GM18507 (cell line): Measurements from ENCODE around the gene CSRP1.
"Not testable (repeated sequence)": the region's sequence is repeated elsewhere in the genome, so short reads cannot be mapped to it uniquely, and the experiment has no call there.

Experiments used
- DNase-seq: peaks from one replicate; pipeline ENCODE4 v3.0.0; 2011; ENCODE audit warnings: low read depth; ENCODE audit not compliant: insufficient read length; ENCODE audit errors: extremely low spot score
- FAIRE-seq: peaks from 2 replicates; lab custom pipeline; 2011; peaks lifted over from hg19 to GRCh38; lab: Jason Lieb, UNC

CSRP1 gene

DNA sequence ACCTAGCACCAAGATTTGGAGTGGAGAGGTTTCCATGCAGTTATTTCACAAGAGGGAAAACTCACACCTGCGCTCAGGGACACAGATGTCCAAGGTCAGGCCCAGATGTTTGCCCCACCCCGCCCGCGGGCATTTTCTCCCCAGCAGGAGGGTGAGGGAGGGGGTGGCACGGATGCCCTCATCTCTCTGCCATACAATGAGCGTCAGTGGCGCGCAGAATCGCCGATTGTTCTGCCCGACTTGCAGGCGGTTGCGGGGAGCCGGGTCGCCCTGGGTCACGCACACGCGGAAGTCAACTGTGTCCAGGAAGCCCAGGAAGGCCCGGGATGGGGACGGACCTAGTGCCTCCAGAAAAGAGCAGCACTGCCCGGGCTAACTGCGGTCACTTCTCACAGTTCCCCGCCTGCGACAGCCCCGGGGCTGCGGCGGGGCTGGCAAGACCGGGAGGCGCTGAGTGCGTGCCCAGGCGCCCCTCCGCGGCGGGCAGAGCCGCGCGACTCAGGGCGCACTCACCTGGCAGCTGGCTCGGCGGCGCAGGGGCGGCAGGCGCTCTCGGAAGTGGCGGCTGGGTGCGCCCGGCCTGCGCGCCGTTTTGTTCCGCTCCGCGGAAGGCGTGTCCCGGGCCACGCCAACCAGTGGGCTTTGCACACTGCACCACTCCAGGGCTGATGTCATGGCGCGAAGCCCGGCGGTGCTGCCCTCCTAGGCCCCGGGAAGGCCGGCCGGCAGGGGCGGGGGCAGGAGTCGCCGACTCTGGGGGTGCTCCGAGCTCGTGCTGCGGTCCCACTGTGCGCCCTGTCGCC is at the start of gene CSRP1:
TSS of gene CSRP1 (minus strand) at position 567 of the 803 bp plus-strand sequence. CDS start 10,820 bp downstream, outside the sequence.
- peak; percentile 93 for DNase-seq
- peak; percentile 82 for FAIRE-seq

DNA sequence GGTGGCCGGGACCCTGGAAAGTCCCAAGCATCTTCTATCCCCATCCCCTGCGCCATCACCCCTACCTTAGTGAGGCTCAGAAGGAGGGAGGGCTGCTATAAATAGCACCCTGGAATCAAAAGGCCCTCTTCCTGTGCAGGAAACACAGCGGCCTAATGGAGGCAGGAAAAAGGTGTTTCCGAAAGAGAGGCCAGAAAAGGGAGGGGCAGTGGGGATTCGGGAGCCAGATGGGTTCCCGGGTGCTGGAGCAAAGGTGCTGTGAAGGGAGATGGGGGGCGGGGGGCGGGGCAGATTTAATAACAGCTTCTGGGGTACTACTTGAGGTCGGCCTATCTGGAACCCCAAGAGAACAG is 48.6 kb upstream of the CSRP1 start:
- no peak for FAIRE-seq
- DNase-seq, result no peak

DNA sequence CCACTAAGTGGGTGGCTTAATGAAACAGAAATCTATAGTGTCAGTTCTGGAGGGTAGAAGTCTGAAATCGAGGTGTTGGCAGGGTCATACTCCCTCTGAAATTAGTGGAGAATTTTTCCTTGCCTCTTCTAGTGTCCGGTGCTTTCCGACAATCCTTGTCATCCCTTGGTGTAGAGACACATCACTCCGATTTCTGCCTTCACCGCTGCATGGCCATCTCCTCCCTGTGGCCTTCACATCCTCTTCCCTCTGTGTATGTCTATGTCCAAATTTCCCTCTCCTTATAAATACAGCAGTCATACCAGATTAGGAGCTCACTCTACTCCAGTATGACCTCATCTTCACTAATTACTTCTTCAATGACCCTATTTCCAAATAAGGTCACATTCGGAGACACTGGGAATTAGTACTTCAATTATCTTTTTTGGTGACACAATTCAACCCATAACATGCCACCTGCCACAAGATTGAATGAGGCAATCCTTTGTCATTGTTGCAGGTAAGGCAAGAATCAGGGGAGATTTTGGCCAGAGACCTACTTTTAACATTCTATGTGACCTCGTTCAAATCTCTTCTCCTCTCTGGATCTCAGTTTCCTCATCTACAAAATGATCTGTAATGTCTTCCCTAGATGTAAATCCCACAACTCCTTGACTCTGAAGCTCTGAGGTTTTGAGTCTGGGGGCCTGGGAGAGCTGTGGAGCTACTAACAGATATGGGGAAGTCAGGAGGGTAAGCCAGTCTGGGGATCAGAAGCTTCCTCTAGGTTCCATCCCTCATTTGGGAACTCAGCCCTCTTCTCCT is 48.1 kb upstream of the CSRP1 start:
- no peak for DNase-seq

DNA sequence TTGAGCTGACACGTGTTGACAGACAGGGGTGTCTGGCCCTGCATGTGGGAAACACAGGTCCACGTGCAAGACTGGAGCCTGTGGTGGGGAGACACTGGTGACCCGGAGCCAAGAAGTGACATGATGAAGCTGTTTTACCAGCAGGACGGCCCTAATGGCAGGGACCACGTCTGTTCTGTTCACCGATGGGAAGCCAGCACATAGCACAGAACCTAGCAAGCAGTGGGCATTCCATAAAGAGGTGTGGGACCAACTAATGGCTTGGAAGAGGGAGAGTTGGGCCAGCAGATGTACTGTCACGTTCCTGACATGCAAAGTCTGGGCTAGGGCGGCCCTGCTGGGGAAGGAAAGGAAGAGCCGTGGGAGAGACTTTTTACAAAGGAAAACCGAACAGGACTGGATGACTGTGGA is 47.3 kb upstream of the CSRP1 start:
- FAIRE-seq (no peak), DNase-seq (no peak)

More for the DNA sequence above, 48.1 kb upstream of the CSRP1 start:
- FAIRE-seq, result no peak

DNA sequence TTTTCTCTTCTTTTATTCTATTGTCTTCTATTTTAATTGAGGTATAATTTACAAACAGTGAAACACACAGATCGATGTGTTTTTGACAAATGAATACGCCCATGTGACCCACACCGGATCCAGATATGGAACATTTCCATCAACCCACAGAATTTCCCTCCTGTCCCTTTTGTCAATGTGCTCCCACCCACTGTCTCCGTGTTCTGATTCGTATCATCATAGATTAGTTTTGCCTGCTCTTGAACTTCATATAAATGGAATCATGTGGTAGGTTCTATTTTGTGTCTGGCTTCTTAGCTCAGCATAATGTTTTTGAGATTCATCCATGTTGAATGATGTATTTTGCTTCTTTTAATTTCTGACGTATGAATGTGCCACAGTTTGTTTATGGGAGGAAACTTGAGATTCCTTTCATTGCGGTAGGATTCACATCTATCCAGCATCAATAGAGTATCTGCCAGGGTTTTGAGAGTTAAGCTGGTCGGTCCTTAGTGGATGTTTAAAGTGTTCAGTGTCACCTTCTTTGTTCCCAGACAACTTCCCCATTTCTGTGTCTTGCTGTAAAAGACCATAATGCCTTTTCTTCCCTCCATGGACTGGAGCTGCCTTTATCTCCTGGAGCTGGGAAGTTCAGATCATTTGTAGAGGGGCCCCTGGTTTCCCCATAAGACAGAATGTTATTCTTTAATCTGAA is 46.7 kb upstream of the CSRP1 start:
- FAIRE-seq, result no peak
- no peak for DNase-seq

DNA sequence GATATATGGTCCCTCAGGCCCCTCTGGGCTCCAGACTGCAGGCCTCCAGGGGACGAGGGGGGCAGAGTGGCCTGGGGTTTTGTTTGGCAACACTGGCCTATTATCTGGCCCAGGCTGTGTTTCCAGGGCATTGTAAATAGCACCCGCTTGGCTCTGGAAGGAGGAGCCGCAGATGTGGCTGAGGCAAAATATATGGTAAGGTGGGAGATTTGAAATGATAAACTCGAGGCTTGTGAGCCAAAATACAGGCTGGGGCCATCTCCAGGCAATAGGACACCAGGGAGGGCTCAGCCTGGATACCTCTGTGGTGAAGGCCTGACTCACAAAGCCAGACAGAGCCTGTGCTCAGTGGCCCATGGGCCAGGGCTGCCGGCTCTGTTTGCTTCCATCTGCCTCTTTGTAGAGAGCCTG is 46.0 kb upstream of the CSRP1 start:
- DNase-seq (no peak), FAIRE-seq (no peak)

DNA sequence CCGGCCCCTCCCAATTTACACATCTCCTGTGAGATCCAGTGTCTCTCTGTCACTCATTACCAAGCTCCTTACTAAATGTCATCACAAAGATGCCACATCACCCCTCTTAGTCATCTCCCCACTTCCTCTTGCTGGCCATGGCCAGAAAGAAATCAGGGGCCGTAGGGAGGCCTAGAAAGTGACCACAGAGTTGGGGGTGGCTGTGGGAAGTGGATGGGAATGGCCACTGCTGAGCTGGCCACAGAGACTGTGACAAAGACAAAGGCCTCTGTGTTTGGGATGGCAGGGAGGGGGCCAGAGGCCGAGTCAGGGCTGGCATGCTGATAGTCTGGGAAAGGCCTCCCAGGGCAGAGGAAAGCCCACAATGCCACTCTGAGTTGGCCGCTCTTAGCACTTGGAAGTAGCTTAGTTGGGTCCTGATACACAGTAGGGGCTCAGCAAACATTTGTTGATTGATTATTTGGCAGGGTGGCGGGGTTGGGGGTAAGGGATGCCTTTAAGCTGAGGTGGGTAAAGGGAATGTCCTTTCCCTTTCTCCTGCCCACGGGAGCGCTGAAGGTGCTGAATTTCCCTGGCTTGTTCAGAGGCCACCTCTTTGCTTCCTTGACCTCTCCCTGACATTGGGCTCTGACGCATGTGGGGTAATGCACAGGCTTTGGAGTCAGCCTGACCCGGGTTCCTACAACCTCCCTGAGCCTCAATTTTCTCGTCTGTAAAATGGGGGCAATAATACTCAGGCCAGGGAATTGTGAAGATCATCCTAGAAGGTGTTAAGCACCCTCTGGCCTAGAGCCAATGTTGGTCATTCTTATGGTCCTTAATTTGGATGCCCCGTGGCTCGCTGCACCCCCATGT is 45.2 kb upstream of the CSRP1 start:
- no peak for DNase-seq
- no peak for FAIRE-seq

DNA sequence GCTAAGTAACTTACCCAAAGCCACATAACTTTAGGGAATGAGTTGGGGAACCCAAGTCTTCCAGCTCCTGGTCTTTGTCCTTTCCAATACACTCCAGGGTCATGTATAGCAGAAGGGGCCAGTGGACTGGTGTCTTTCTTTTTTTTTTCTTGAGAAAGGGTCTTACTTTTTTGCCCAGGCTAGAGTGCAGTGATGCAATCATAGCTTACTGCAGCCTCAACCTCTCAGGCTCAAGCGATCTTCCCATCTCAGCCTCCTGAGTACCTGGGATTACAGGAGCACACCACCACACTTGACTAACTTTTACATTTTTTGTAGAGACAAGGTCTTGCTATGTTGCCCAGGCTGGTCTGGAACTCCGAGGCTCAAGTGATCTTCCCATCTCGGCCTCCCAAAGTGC is 44.2 kb upstream of the CSRP1 start:
- DNase-seq, result no peak
- no peak for FAIRE-seq

DNA sequence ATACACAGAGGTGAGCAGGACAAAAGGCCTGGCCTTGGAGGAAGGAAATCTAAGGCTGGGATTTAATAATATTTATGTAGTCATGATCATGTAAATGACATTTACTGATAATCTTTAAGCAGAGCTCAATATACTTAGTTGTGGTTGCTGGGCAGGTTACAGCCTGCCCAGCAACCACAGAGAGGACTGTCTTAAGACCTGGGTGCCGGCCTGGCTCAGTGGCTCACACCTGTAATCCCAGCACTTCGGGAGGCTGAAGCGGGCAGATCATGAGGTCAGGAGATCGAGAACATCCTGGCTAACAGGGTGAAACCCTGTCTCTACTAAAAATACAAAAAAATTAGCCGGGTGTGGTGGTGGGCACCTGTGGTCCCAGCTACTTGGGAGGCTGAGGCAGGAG is 42.6 kb upstream of the CSRP1 start:
- DNase-seq, result not testable (repeated sequence)

DNA sequence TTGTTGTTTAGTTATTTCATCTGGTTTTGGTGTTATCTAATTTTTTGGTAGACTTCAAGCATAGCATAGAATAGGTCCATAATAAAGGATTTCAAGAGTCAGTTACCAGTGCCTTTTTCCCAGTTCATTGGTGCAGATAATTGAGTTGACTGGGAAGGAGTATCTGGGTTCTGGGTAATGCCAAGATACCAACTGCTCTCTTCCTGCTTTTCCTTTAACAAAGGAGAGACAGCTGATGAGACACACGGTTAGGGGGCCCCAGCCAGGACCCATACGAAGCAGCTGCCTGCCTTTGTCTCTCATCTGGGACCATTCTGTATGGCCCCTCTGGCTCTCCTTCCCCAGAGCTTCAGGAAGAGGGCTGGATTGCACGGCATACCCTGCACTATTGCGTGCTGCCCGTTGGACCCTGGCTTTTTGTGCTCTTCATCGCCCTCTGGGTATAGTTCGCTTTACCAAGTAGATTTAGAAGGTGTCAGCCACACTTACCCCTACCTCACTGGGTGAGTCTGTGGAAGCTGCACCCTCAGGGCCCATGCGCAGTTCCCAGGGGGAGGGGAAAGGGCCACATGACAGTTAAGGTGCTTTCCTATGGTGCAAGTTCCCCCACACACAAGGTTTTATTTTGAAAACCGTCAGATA is 39.0 kb upstream of the CSRP1 start:
- DNase-seq, result no peak
- no peak for FAIRE-seq

More for the DNA sequence above, 42.6 kb upstream of the CSRP1 start:
- FAIRE-seq, result not testable (repeated sequence)

DNA sequence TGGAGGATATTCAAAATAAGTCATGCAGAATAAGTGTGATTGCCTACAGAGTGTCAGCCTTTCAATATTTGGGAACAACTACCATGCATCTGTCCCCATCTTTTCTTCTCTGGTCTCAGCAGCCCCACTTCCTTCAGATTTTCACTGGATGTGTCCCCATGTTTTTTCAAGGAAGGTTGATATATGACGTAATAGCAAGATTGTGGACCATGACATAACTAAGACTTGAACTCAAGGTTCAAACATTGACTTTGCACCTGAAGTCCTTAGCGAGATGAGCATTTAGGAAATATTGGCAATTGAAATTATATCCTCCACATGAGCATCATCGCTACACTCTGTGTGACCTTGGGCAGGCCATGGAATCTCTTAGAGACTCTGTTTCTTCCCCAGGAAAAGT is 37.8 kb upstream of the CSRP1 start:
- FAIRE-seq (no peak), DNase-seq (no peak)

DNA sequence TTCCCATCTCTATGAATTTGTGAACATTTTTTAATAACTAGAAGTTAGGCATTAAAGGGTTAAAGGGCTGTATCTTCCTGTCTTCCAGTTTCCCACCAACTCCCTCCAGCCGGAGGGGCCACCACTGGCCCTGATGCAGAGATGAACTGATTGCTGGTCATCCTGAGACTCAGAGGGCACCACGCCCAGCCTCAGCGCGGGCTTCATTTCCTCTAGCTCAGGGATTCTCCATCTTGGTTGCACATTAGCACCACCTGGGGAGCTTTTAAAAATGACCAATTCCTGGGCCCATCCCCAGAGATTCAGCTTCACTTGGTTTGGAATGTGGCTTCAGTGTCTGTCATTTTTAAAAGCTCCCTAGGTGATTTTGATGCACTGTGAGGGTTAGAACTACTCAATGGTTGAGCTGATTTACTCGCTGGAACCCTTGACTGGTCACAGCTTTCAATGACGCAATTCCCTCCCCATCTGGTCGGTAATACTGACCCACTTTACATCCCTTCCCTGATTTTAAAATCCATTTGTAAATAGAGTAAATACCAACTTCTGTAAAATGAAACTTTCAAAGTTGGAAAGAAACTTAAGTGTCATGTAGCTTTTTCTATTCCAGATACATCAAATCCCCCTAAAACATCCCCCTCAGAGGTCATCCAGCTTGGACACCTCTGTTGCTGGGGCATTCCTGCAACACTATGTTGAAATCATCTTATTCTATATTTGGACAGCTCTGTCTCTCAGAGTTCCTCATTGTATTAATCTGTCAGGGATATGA is 37.1 kb upstream of the CSRP1 start:
- no peak for FAIRE-seq
- no peak for DNase-seq

DNA sequence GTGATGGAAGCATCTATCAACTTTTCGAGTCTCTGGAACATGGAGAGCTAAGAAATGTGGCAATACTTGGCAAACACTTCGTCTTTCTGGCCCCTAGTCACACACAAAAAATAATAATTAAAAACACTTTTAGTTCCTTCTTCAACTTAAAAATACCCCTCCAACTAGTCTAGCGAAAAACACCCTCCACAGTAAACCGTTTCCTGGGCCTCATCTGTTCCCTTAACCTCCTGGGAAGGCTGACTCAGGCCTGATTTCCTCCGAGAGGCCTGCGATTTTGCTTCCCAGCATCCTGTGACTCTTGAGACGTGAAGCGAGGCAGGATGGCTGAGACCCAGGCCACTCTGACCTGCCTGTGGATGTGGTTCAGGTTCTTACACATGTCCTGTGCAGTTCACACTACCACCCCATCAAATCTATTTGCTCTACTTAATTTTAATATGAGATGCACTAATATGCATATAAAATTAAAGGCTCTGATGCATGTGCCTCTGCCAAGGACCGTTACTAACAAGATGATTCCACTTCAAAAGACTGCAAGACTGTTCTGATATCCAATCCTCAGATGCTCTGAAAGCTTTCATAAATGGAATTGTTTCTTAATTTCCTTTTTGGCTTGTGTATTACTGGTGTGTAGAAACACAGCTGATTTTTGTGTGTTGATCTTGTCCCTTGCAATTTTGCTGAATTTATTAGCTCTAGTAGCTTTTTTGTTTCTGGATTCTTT is 35.5 kb upstream of the CSRP1 start:
- FAIRE-seq, result no peak
- DNase-seq, result no peak

DNA sequence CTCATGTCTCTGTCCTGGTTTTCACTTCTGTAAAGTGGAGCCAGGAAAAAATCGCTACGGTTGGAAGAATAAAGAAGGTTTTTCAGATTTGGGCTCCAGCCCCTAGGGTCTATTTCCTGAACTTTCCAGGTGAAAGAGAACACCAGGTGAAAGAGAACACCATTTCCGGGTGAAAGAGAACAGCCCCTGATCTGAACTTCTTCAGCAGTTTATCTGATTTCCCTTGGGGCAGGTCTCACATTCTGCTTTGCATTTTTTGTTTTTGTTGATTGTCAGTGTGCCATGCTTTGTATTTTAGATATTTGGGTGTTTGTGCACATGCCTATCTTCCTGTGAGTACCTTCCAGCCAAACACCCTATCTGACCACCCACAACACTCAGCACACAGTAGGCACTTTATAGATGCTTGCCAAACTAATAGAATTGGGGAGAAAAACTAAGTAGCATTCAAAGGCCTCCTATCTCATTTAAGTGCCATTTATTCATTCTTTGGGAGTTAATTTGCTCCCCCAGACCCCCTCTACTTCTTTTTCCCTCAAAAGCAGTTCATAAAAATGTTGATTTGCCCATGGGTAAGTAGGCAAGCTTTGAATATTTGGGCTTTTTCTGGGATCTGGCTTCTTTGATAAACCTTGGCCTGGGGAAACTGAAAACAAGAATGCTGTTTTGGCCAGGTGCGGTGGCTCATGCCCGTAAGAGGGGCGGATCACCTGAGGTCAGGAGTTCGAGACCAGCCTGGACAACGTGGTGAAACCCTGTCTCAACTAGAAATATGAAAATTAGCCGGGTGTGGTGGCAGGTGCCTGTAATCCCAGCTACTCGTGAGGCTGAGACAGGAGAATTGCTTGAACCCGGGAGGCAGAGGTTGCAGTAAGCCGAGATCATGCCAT is 34.2 kb upstream of the CSRP1 start:
- FAIRE-seq (no peak), DNase-seq (no peak)

DNA sequence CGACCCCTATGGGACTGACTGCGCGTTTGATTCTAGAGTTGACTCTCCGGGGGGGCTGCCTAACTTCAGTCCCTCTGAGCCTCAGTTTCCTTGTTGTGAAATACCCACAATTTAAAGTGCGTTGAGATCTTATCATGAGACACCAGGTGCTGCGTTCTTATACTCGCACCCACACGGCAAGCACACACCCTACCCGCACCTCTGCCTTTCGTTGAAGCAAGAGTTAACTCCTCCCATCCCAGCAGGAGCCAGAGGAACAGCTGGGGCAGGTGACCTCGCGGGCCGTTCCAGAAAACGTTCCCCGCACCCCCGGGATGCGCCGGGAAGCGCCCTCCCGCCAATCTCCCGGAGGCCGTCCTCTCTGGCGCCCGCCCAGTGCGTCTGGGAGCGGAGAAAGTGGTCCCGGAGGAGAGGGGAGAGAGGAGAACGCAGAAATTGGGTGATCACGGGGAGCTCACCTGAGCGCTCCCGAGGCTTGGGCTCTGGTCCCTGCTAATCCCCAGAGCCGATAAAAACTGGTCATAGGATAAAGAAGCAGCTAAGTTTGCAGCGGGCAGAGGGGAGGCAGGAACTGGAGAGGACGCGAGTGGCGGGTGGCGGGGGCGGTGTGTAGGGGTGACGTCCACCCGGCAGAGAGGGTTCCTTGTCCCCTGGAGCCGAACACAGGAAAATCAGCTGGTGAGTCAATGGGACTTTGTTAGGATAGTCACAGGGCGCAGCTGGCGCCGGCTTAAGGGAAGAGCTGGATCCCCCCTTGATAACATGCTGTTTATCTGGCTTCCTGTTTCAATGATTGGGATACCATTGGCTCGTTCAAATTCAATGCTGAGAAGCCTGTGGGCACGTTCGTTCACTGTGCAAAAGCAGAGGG is 32.9 kb upstream of the CSRP1 start:
- FAIRE-seq (no peak), DNase-seq (no peak)
